ENCODE measurements around the gene C2CD4D.
"Not testable (repeated sequence)": the region's sequence is repeated elsewhere in the genome, so short reads cannot be mapped to it uniquely, and the experiment has no call there.

The C2CD4D gene

GRCh38 chr1:151839457-151840403 is at the start of gene C2CD4D:
Gene C2CD4D (minus strand): TSS chr1:151839820. CDS start chr1:151838989, 831 bp downstream.
- peak in 1 of 3 experiments; percentile 55 for DNase-seq (ENCODE audit: low read depth in 2 of 3, low spot score in 2 of 3)

GRCh38 chr1:151888972-151889570 is 49.5 kb upstream of the C2CD4D start:
- DNase-seq (ENCODE audit: low read depth in 2 of 3, low spot score in 2 of 3), result no peak

- DNase-seq (ENCODE audit: low read depth in 2 of 3, low spot score in 2 of 3), result no peak
These were observed 47.4 kb upstream of the C2CD4D start for GRCh38 chr1:151887028-151887427.

- no peak for DNase-seq (ENCODE audit: low read depth in 2 of 3, low spot score in 2 of 3)
These were observed 45.9 kb upstream of the C2CD4D start for GRCh38 chr1:151885479-151885878.

GRCh38 chr1:151884879-151885278 is 45.3 kb upstream of the C2CD4D start:
- not testable (repeated sequence) for DNase-seq (ENCODE audit: low read depth in 2 of 3, low spot score in 2 of 3)

- DNase-seq (ENCODE audit: low read depth in 2 of 3, low spot score in 2 of 3), result not testable (repeated sequence)
These were observed 44.8 kb upstream of the C2CD4D start for GRCh38 chr1:151884445-151884844.

- not testable (repeated sequence) for DNase-seq (ENCODE audit: low read depth in 2 of 3, low spot score in 2 of 3)
These were observed 44.3 kb upstream of the C2CD4D start for GRCh38 chr1:151883898-151884297.

- DNase-seq (ENCODE audit: low read depth in 2 of 3, low spot score in 2 of 3), result not testable (repeated sequence)
These were observed 43.3 kb upstream of the C2CD4D start for GRCh38 chr1:151882918-151883317.

- DNase-seq (ENCODE audit: low read depth in 2 of 3, low spot score in 2 of 3), result no peak
These were observed 42.8 kb upstream of the C2CD4D start for GRCh38 chr1:151882466-151882865.

- DNase-seq (ENCODE audit: low read depth in 2 of 3, low spot score in 2 of 3), result no peak
These were observed 41.9 kb upstream of the C2CD4D start for GRCh38 chr1:151881479-151881878.

GRCh38 chr1:151875419-151876097 is 35.9 kb upstream of the C2CD4D start:
- no peak for DNase-seq (ENCODE audit: low read depth in 2 of 3, low spot score in 2 of 3)

- not testable (repeated sequence) for DNase-seq (ENCODE audit: low read depth in 2 of 3, low spot score in 2 of 3)
These were observed 33.2 kb upstream of the C2CD4D start for GRCh38 chr1:151872776-151873175.

- no peak for DNase-seq (ENCODE audit: low read depth in 2 of 3, low spot score in 2 of 3)
These were observed 31.8 kb upstream of the C2CD4D start for GRCh38 chr1:151871284-151872030.

GRCh38 chr1:151868486-151868885 is 28.9 kb upstream of the C2CD4D start:
- no peak for DNase-seq (ENCODE audit: low read depth in 2 of 3, low spot score in 2 of 3)

GRCh38 chr1:151867765-151868411 is 28.3 kb upstream of the C2CD4D start:
- no peak for DNase-seq (ENCODE audit: low read depth in 2 of 3, low spot score in 2 of 3)

- DNase-seq (ENCODE audit: low read depth in 2 of 3, low spot score in 2 of 3), result no peak
These were observed 27.7 kb upstream of the C2CD4D start for GRCh38 chr1:151867321-151867720.

- no peak for DNase-seq (ENCODE audit: low read depth in 2 of 3, low spot score in 2 of 3)
These were observed 24.8 kb upstream of the C2CD4D start for GRCh38 chr1:151864411-151864810.

- DNase-seq (ENCODE audit: low read depth in 2 of 3, low spot score in 2 of 3), result no peak
These were observed 23.0 kb upstream of the C2CD4D start for GRCh38 chr1:151862604-151863003.

- no peak for DNase-seq (ENCODE audit: low read depth in 2 of 3, low spot score in 2 of 3)
These were observed 21.0 kb upstream of the C2CD4D start for GRCh38 chr1:151860504-151861187.

- DNase-seq (ENCODE audit: low read depth in 2 of 3, low spot score in 2 of 3), result no peak
These were observed 20.3 kb upstream of the C2CD4D start for GRCh38 chr1:151859891-151860293.
